ENCODE measurements around the gene UCP2. TPM values are rescaled to one million over a fixed set of nuclear protein-coding genes. Genes with fewer than 3 reads are reported as not detected.

UCP2 gene
- total RNA-seq, 1 donor from 2014 or later, result 69.2 TPM

DNA sequence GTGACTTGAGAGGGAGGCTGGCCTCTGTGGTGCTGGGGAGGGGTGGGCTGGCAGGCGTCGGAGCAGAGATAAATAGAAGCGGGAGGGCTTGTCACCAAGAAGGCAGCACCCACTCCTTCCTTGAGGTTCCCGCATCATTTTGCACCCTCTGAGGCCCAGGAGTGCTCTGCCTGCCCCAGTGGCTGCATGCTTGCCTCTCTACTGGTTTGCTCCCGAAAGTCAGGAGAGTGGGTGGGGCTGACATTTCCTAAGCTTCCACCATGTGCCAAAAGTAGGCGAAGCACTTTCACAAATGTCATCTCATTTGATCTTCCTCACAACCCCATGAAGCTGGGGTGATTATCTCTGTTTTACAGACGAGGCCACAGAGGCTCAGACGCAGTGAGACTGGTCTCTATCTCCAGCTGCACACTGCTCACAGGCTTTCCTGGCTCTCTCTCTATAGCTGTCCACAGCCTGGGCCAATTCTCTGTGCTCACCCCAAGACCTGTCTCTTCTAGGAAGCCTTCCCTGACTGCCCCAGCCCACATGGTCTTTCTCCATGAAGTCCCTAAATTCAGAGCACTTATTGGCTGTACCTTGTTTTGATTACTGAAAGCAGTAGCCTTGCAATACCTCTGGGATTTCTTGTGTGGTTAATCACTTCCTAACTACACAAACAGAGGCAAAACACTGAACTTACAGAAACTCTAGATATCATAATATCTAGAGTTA, 28.9 kb upstream of the UCP2 start:
- no peak for TF ChIP-seq EZH2phosphoT487 (IDR thresholded peaks at IDR 0.05)
- no peak for TF ChIP-seq EZH2 (IDR thresholded peaks at IDR 0.05)
- TF ChIP-seq, protein P1, sequence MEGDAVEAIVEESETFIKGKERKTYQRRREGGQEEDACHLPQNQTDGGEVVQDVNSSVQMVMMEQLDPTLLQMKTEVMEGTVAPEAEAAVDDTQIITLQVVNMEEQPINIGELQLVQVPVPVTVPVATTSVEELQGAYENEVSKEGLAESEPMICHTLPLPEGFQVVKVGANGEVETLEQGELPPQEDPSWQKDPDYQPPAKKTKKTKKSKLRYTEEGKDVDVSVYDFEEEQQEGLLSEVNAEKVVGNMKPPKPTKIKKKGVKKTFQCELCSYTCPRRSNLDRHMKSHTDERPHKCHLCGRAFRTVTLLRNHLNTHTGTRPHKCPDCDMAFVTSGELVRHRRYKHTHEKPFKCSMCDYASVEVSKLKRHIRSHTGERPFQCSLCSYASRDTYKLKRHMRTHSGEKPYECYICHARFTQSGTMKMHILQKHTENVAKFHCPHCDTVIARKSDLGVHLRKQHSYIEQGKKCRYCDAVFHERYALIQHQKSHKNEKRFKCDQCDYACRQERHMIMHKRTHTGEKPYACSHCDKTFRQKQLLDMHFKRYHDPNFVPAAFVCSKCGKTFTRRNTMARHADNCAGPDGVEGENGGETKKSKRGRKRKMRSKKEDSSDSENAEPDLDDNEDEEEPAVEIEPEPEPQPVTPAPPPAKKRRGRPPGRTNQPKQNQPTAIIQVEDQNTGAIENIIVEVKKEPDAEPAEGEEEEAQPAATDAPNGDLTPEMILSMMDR (IDR thresholded peaks at IDR 0.05), result no peak
- H3K27ac ChIP-seq, result no peak overlapping the region
- H3K9ac ChIP-seq, result no peak overlapping the region
- H3K9me3 ChIP-seq (ENCODE audit: low read depth), result no peaks in the 10 kb centered on the region
- H3F3A ChIP-seq (ENCODE audit: low read depth), result no peaks in the 10 kb centered on the region
- peak overlapping the region; percentile 14 for H3K27ac Mint-ChIP-seq
- no peak overlapping the region for H3K4me2 ChIP-seq
- no peaks in the 10 kb centered on the region for H3K9me3 Mint-ChIP-seq
- DNase-seq (ENCODE audit: low spot score), result no peak
- H3K4me1 ChIP-seq, result no peaks in the 10 kb centered on the region
- H3K27me3 Mint-ChIP-seq (ENCODE audit: insufficient read depth, low read depth), result peaks cover 9% of the 10 kb centered on the region
- no peaks in the 10 kb centered on the region for H3K79me2 ChIP-seq (ENCODE audit: low read depth)
- no peak overlapping the region for H2AFZ ChIP-seq (replicated peaks)
- peaks cover 2% of the 10 kb centered on the region for H3K4me1 Mint-ChIP-seq
- H3K4me3 Mint-ChIP-seq, result no peak overlapping the region
- no peaks in the 10 kb centered on the region for H3K36me3 ChIP-seq
- H4K20me1 ChIP-seq (ENCODE audit: low read depth), result no peaks in the 10 kb centered on the region
- no peaks in the 10 kb centered on the region for H3K27me3 ChIP-seq
- peaks cover 18% of the 10 kb centered on the region for H3K36me3 Mint-ChIP-seq
- no peak overlapping the region for H3K4me3 ChIP-seq

DNA sequence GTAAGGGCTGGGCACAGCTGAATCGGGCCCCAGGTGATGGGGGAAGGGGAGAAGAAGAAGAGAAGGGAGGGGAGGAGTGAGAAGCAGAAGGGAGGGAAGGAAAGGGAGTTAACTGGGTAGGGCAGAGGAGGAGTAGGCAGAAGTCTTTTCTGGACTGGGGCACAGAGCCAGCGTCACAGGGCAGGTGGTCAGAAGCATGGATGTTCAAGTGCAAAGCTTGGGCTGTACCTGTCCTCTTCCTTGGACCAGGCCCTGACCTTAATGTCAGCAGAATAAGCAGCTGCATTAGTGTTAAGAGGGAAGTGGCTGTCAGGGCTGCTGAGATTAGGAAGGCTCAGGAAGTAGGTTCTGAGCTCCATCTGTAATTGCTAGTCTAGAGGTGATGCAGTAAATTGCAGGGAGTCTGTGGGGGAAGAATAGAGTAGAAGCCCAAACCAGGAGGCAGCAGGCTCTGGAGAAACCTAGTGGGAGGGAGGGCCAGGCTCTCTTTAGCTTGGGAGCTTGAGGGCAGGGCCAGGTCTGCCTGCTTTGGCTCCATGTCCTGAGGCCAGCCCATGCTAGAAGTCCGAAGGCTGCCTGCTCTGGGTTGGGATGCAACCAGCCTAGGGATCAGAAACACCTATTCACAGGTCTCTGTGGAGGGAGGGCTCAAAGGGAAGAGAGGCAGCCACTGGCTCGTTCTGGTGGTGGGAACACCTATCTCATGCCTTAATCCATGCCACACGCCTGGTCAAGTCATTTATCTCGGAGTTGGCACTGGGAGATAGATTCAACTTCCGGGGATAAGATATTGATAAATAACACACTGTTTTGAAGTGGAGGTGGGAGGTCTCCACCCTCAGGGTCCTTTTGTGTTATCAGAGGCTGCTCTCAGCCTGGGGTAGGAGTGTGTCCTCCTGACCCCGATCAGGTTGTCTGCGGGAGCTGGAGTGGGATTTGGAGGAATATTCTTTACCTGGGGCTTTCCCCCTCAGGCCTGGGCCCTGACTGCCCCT, 28.0 kb upstream of the UCP2 start:
- H3K9ac ChIP-seq, result no peak overlapping the region
- TF ChIP-seq EZH2phosphoT487 (IDR thresholded peaks at IDR 0.05) (no peak), EZH2 (IDR thresholded peaks at IDR 0.05) (no peak)
- TF ChIP-seq, protein P1 (IDR thresholded peaks at IDR 0.05), result no peak
- no peaks in the 10 kb centered on the region for H3K27me3 ChIP-seq
- no peak overlapping the region for H3K27ac ChIP-seq
- Mint-ChIP-seq H3K27ac (peak overlapping the region; percentile 25), H3K27me3 (ENCODE audit: insufficient read depth, low read depth) (peaks cover 5% of the 10 kb centered on the region), H3K9me3 (no peaks in the 10 kb centered on the region), H3K36me3 (peaks cover 13% of the 10 kb centered on the region), H3K4me3 (no peak overlapping the region), H3K4me1 (peaks cover 2% of the 10 kb centered on the region)
- no peak for DNase-seq (ENCODE audit: low spot score)
- no peak overlapping the region for H3K4me2 ChIP-seq
- no peak overlapping the region for H2AFZ ChIP-seq (replicated peaks)
- H3K4me1 ChIP-seq, result no peaks in the 10 kb centered on the region
- H4K20me1 ChIP-seq (ENCODE audit: low read depth), result no peaks in the 10 kb centered on the region
- H3K9me3 ChIP-seq (ENCODE audit: low read depth), result no peaks in the 10 kb centered on the region
- H3K4me3 ChIP-seq, result no peak overlapping the region
- no peaks in the 10 kb centered on the region for H3K36me3 ChIP-seq
- H3K79me2 ChIP-seq (ENCODE audit: low read depth), result no peaks in the 10 kb centered on the region
- no peaks in the 10 kb centered on the region for H3F3A ChIP-seq (ENCODE audit: low read depth)

DNA sequence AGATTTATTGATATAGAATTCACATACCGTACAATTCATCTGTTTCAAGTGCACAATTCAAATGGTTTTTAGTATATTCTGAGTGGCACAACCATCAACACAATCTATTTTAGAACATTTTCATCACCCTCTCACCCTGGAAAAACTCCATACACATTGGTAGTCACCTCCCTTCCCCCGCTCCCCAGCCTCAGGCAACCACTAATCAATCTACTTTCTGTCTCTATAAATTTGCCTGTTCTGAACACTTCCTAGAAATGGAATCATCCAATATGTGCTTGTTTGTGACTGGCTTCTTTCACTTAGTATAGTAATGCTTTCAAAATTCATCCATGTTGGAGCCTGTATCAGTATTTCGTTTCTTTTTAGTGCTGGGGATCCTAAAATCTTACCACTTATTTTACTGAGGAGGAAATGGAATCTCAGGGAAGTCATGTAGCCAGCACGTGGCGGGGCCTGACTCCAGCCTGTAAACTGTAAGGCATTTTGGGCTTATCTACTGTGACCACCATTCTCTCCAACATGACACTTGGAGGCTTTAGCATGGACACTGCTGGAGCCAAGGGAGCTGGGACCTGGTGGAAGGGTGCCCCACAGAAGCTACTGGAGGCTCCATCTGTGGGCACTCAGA, 27.1 kb upstream of the UCP2 start:
- DNase-seq (ENCODE audit: low spot score), result no peak
- H3K9me3 Mint-ChIP-seq, result no peaks in the 10 kb centered on the region
- Histone ChIP-seq H3K36me3 (no peaks in the 10 kb centered on the region), H2AFZ (replicated peaks) (no peak overlapping the region), H3K27ac (no peak overlapping the region), H4K20me1 (ENCODE audit: low read depth) (no peaks in the 10 kb centered on the region), H3F3A (ENCODE audit: low read depth) (no peaks in the 10 kb centered on the region), H3K4me3 (no peak overlapping the region), H3K9ac (no peak overlapping the region), H3K9me3 (ENCODE audit: low read depth) (no peaks in the 10 kb centered on the region), H3K79me2 (ENCODE audit: low read depth) (no peaks in the 10 kb centered on the region), H3K27me3 (no peaks in the 10 kb centered on the region), H3K4me2 (no peak overlapping the region), H3K4me1 (no peaks in the 10 kb centered on the region)
- peaks cover 9% of the 10 kb centered on the region for H3K36me3 Mint-ChIP-seq
- H3K4me1 Mint-ChIP-seq, result peaks cover 2% of the 10 kb centered on the region
- no peak overlapping the region for H3K4me3 Mint-ChIP-seq
- peaks cover 4% of the 10 kb centered on the region for H3K27me3 Mint-ChIP-seq (ENCODE audit: insufficient read depth, low read depth)
- TF ChIP-seq EZH2phosphoT487 (IDR thresholded peaks at IDR 0.05) (no peak), EZH2 (IDR thresholded peaks at IDR 0.05) (no peak)
- TF ChIP-seq, protein P1 (IDR thresholded peaks at IDR 0.05), result no peak
- H3K27ac Mint-ChIP-seq, result no peak overlapping the region

Data from neural progenitor cell (in vitro differentiated cells).